ENCODE data around the gene POU4F3. TPM values are rescaled to one million over a fixed set of nuclear protein-coding genes. Genes with fewer than 3 reads are reported as not detected.

The POU4F3 gene
- total RNA-seq, 2 donors from 2014 or later, result not detected

DNA sequence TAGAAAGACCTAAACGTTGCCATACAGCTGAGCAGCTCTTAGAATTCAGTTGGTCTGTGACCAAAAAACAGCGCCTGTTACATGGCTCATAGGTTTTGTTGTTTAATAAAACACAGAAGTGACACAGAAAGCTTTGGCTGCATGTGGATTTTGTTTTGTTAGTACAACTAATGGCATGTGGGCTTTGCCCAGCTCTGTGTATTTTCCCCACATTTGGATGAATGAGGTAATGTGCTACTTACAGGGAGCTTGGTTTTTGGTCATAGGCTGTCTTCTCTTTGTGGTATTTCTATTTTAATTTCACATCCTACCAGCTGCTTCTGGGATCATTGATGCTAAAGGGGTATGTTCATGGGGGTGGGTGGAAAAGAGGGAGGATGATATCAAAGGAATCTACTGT is 37.0 kb upstream of the POU4F3 start:
- H3K9me3 ChIP-seq, result no peaks in the 10 kb centered on the region
- TF ChIP-seq, protein P1, sequence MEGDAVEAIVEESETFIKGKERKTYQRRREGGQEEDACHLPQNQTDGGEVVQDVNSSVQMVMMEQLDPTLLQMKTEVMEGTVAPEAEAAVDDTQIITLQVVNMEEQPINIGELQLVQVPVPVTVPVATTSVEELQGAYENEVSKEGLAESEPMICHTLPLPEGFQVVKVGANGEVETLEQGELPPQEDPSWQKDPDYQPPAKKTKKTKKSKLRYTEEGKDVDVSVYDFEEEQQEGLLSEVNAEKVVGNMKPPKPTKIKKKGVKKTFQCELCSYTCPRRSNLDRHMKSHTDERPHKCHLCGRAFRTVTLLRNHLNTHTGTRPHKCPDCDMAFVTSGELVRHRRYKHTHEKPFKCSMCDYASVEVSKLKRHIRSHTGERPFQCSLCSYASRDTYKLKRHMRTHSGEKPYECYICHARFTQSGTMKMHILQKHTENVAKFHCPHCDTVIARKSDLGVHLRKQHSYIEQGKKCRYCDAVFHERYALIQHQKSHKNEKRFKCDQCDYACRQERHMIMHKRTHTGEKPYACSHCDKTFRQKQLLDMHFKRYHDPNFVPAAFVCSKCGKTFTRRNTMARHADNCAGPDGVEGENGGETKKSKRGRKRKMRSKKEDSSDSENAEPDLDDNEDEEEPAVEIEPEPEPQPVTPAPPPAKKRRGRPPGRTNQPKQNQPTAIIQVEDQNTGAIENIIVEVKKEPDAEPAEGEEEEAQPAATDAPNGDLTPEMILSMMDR (IDR thresholded peaks at IDR 0.05), result no peak

DNA sequence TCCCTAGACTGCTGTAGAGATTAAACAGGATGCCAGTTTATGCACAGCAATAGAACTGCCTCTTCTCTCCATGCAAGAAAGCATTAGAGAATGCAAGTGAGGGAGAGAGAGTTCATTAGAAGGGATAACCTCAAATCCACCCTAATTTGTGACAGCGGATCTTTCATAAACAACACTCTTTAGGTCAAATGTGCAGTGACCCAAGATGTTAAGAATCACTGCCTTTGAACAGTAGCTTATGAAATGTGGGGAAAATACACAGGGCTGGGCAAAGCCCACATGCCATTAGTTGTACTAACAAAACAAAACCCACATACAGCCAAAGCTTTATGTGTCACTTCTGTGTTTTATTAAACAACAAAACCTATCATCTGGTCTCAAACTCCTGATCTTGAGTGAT is 36.2 kb upstream of the POU4F3 start:
- Histone ChIP-seq H3K27me3 (replicated peaks; ENCODE audit: insufficient read depth) (no peaks in the 10 kb centered on the region), H3K27ac (no peak overlapping the region), H3K9me3 (no peaks in the 10 kb centered on the region), H3K4me1 (ENCODE audit: control insufficient read depth in 1 of 2, low read depth in 2 of 2) (no peaks in the 10 kb centered on the region), H3K4me3 (no peak overlapping the region), H3K36me3 (no peaks in the 10 kb centered on the region)
- ATAC-seq (ENCODE audit: insufficient number of reproducible peaks, low FRiP score, low read depth), result no peak
- TF ChIP-seq, protein P1 (IDR thresholded peaks at IDR 0.05), result no peak
- DNase-seq (ENCODE audit: low spot score), result no peak

More for the DNA sequence above, 37.0 kb upstream of the POU4F3 start:
- no peak for DNase-seq (ENCODE audit: low spot score)
- H3K4me3 ChIP-seq, result no peak overlapping the region
- no peak for ATAC-seq (ENCODE audit: insufficient number of reproducible peaks, low FRiP score, low read depth)
- no peak overlapping the region for H3K27ac ChIP-seq
- H3K4me1 ChIP-seq (ENCODE audit: control insufficient read depth in 1 of 2, low read depth in 2 of 2), result no peaks in the 10 kb centered on the region
- H3K27me3 ChIP-seq (replicated peaks; ENCODE audit: insufficient read depth), result no peaks in the 10 kb centered on the region
- H3K36me3 ChIP-seq, result no peaks in the 10 kb centered on the region

DNA sequence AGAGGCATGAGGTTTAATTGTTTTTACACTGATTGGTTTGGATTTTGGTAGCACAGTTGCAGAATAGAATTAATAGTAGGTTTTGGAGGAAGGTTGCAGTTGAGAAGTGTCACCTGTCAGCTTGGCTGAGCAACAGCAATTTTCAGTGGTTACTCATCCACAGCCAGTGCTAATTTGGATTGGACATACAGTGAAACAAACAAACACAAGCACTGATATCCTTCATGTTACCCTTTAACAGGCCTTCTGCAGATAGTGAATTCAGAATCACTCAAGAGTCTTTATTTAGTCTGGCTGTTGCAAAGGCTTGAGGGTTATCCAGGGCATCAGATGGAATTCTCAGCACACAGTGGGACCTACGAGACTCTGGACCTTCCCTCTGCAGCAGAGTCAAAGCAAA is 31.8 kb upstream of the POU4F3 start:
- TF ChIP-seq, protein P1 (IDR thresholded peaks at IDR 0.05), result no peak
- no peak for ATAC-seq (ENCODE audit: insufficient number of reproducible peaks, low FRiP score, low read depth)
- Histone ChIP-seq H3K27ac (no peak overlapping the region), H3K36me3 (no peaks in the 10 kb centered on the region), H3K9me3 (no peaks in the 10 kb centered on the region), H3K4me1 (ENCODE audit: control insufficient read depth in 1 of 2, low read depth in 2 of 2) (no peaks in the 10 kb centered on the region), H3K27me3 (replicated peaks; ENCODE audit: insufficient read depth) (no peaks in the 10 kb centered on the region), H3K4me3 (no peak overlapping the region)
- no peak for DNase-seq (ENCODE audit: low spot score)

DNA sequence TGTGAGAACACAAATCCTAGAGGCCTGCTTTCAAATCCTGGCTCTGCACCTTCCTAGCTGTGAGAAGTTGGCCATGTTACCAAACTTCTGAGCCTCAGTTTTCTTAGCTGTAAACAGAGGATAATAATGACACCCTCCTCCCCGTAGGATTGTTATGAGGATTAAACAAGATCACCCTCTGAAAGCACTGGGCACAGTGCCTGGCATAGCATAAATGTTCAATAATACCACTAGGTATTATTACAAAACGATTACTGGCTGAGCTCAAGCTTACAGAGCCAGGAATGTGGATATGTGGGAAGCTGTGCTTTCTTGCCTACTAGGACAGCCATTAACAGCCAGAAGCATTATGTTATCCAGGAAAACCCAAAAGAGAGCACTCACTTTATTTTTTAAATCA is 30.8 kb upstream of the POU4F3 start:
- no peaks in the 10 kb centered on the region for H3K36me3 ChIP-seq
- no peaks in the 10 kb centered on the region for H3K9me3 ChIP-seq
- ATAC-seq (ENCODE audit: insufficient number of reproducible peaks, low FRiP score, low read depth) (no peak), DNase-seq (ENCODE audit: low spot score) (no peak)
- H3K4me1 ChIP-seq (ENCODE audit: control insufficient read depth in 1 of 2, low read depth in 2 of 2), result no peaks in the 10 kb centered on the region
- TF ChIP-seq, protein P1 (IDR thresholded peaks at IDR 0.05), result no peak
- no peak overlapping the region for H3K27ac ChIP-seq
- H3K4me3 ChIP-seq, result no peak overlapping the region
- no peaks in the 10 kb centered on the region for H3K27me3 ChIP-seq (replicated peaks; ENCODE audit: insufficient read depth)

DNA sequence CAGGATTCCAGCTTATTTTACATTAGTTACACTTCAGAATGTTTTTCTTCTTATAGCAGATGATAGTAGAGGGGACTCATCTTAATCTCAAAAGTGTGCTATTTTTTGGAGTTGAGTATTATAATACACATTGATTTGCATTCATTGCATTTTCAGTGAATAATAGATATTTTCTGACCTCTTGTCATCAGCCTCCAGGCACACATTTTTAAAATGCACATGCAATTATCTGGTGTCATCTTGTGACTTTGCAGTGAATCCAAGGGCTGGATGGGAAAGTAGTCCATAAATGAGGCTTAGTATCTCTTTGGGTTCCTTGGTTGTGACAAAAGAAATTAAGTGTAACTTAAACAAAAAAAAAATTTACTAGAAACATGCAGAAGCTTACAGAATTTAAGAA is 28.1 kb upstream of the POU4F3 start:
- DNase-seq (ENCODE audit: low spot score), result no peak
- H3K9me3 ChIP-seq, result no peaks in the 10 kb centered on the region
- TF ChIP-seq, protein P1 (IDR thresholded peaks at IDR 0.05), result no peak
- no peak for ATAC-seq (ENCODE audit: insufficient number of reproducible peaks, low FRiP score, low read depth)
- H3K27ac ChIP-seq, result no peak overlapping the region
- no peaks in the 10 kb centered on the region for H3K27me3 ChIP-seq (replicated peaks; ENCODE audit: insufficient read depth)
- no peak overlapping the region for H3K4me3 ChIP-seq
- no peaks in the 10 kb centered on the region for H3K4me1 ChIP-seq (ENCODE audit: control insufficient read depth in 1 of 2, low read depth in 2 of 2)
- H3K36me3 ChIP-seq, result no peaks in the 10 kb centered on the region
